Kidney epithelial cell (primary cell): ENCODE data around the gene LMF2. TPM values are rescaled to one million over a fixed set of nuclear protein-coding genes. Genes with fewer than 3 reads are reported as not detected.
A peak's percentile ranks its signal among the peaks of the same experiment; 100 is the strongest.

Experiments used
- DNase-seq: peaks from one replicate; pipeline ENCODE4 v3.0.0-alpha.2; 2010; ENCODE audit warnings: low read depth
- H3K27me3 ChIP-seq: 2 replicates; pipeline ENCODE4 v1.6.0; 2011; ENCODE audit warnings: low read length; ENCODE audit not compliant: control insufficient read depth, insufficient read depth
- H3K36me3 ChIP-seq: 2 replicates; pipeline ENCODE4 v1.5.1; 2011; ENCODE audit warnings: low read length; ENCODE audit not compliant: control insufficient read depth, insufficient read depth
- H3K4me3 ChIP-seq: 2 replicates; pipeline ENCODE4 v1.5.1; 2011; ENCODE audit warnings: low read depth, mild to moderate bottlenecking, control low read depth, low read length
- CTCF ChIP-seq: IDR thresholded peaks from 2 replicates; pipeline ENCODE4 v1.5.1; 2011; ENCODE audit warnings: mild to moderate bottlenecking, moderate library complexity, low read length, control low read depth, inconsistent platforms; ENCODE audit not compliant: insufficient read depth, poor library complexity, severe bottlenecking
- total RNA-seq: library from RNA; depleted of rRNA; stranded (reverse); fragments of >200 nt; gene quantifications from 2 replicates; pipeline ENCODE4 v1.2.3, GENCODE V29; 2015

Gene LMF2
- total RNA-seq, 1 donor from 2014 or later, result 48.3 TPM

GRCh38 chr22:50470491-50470890 lies 37.0 kb downstream of the LMF2 start:
- Histone ChIP-seq H3K36me3 (no peaks in the 10 kb centered on the region), H3K27me3 (no peaks in the 10 kb centered on the region), H3K4me3 (no peak overlapping the region)
- DNase-seq, result no peak
- no peak for TF ChIP-seq CTCF

GRCh38 chr22:50469377-50470305 lies 37.9 kb downstream of the LMF2 start:
- no peaks in the 10 kb centered on the region for H3K36me3 ChIP-seq

GRCh38 chr22:50468626-50469025 lies 38.9 kb downstream of the LMF2 start:
- TF ChIP-seq CTCF, result no peak
- no peaks in the 10 kb centered on the region for H3K27me3 ChIP-seq
- no peak overlapping the region for H3K4me3 ChIP-seq
- DNase-seq, result no peak
- no peaks in the 10 kb centered on the region for H3K36me3 ChIP-seq

More at GRCh38 chr22:50469377-50470305, 37.9 kb downstream of the LMF2 start:
- DNase-seq, result peak; percentile 37
- no peak overlapping the region for H3K4me3 ChIP-seq
- no peak for TF ChIP-seq CTCF
- H3K27me3 ChIP-seq, result no peaks in the 10 kb centered on the region

DNA sequence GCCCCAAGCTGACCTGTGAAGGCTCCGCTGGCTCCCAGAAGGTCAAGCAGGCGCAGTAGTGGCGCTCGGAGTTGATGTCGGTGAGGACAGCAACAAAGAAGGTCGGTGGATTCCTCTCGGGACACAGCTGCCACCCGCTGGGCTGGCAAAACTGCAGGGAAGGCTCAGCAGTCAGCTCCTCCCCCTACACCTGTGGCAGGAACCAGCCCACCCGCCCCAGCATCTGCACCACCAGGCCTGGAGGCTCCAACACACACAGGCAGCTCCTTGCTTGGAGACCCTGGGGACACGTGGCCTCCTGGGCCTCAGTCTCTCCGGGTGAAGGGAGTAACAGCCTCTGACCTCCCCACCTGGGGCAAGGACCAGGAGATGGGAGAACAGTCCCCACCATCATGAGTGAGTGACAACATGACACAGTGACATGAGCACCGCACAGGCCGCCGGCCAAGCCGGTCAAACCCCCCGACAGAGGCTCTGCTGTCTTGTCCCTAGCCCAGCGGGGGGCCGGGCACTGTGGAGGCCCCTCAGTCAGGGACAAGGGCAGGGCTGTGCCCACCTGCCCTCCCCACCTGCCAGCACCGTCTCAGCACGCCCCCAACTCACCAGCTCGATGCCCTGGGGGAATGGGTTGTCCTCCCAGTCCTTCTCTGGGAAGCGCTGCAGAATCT lies 39.6 kb downstream of the LMF2 start:
- DNase-seq, result no peak
- TF ChIP-seq CTCF, result no peak
- Histone ChIP-seq H3K4me3 (no peak overlapping the region), H3K36me3 (no peaks in the 10 kb centered on the region), H3K27me3 (no peaks in the 10 kb centered on the region)

- no peak overlapping the region for H3K4me3 ChIP-seq
- no peaks in the 10 kb centered on the region for H3K27me3 ChIP-seq
- H3K36me3 ChIP-seq, result no peaks in the 10 kb centered on the region
- no peak for DNase-seq
- no peak for TF ChIP-seq CTCF
Observed at GRCh38 chr22:50467341-50467740, 40.2 kb downstream of the LMF2 start.
